Gastrocnemius medialis (tissue), 4 donors: ENCODE results near the gene PAPPA2.

Experiments used
- CTCF ChIP-seq, 5 experiments: fragments of 450-650 bp in 3 of 5; fragments of 200-600 bp in 2 of 5; sonication (generic) in 2 of 5; IDR thresholded peaks in 4 of 5; conservative IDR thresholded peaks in 1 of 5; 1 replicate in 4 of 5; 2 replicates in 1 of 5; pipeline ENCODE4 v1.5.1; 2016 to 2019; ENCODE audit warnings: antibody characterized with exemption in 5 of 5, mild to moderate bottlenecking in 3 of 5, moderate library complexity in 3 of 5
- POLR2A ChIP-seq, 2 donors: fragments of 450-650 bp; IDR thresholded peaks; one replicate each; pipeline ENCODE4 v1.6.1; 2017; ENCODE audit warnings: antibody characterized with exemption in 2 of 2, mild to moderate bottlenecking in 2 of 2, moderate library complexity in 2 of 2

DNA sequence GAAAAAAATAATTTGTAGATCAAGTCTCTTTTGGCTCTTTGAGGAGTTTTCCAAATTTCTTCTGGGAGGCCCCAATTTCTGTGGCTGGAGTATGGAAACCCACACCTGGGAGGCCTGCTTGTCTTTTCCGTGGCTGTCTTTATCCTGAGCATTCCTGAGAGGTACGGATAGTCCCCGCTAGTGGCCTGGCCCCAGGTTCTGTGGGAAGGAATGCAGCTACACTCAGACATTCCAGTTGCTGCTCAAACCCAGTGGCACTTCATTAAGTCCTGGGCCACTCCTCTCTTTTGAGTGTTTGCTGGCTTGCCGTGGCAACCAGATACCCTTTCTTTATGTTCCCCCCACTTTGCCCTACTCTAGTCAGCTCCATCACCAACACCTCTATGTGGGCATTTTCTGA lies 391.1 kb downstream of the PAPPA2 start:
- TF ChIP-seq CTCF (IDR thresholded peaks at IDR 0.05 in 4 of 5, conservative IDR thresholded peaks at IDR 0.05 in 1 of 5) = no peak
- no peak for TF ChIP-seq POLR2A (IDR thresholded peaks at IDR 0.05)
